NCI-H146 treated with DMSO at 0.1 percent for 48 hours (cell line): ENCODE data around the gene DNAJB11.
"Not testable (repeated sequence)": the region's sequence is repeated elsewhere in the genome, so short reads cannot be mapped to it uniquely, and the experiment has no call there.

Source experiments
- DNase-seq: peaks from one replicate; lab custom pipeline; 2025; ENCODE audit not compliant: unreplicated experiment; lab: John Stamatoyannopoulos, UW

The DNAJB11 gene

DNA sequence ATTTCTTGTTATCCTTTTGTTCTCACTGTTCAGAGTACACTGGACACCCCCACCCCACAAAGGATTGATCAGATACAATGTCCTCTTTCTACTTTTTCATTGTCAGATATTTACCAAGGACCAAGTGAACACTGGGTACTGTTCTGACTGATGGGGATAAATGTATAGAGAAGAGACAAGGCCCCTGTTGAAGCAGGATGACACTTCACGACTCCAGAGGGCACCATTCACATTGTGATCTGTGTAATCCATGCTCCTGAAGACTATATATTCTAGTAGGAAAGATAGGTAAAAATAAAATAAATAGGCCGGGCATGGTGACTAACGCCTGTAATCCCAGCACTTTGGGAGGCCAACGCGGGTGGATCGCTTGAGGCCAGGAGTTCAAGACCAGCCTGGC lies 19.1 kb upstream of the DNAJB11 start:
- DNase-seq: no peak

DNA sequence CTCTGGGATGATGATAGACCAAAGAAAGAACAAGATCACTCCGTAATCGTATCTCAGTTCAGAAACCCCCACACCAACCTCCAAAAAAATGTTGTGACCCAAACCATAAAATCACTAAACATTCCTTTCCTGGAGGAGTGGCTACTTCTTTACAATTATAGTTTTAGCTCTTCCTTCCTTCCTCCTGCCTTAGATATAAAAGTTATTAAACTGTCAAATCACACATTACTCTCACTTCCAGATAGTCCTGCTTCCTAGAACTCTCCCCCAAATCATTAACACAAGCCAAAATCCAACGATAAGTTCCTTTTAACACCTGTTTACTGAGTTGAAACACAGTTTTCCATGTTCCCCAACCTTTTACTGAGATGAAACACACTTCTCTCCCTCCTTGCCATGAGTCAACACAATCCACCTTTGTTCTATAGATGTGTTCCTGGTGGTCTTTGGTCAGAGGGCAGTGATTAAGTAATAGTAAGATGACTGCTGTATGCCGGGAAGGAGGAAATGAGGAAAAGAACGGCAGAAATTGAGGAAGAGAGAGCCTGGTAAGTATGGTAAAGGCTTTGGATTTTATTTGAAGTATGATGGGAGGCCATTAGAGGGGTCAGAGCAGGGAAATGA lies 18.0 kb upstream of the DNAJB11 start:
- no peak for DNase-seq

- no peak for DNase-seq
Measured at GRCh38 chr3:186564586-186564985, 5.9 kb upstream of the DNAJB11 start.

GRCh38 chr3:186566772-186567071 lies 3.8 kb upstream of the DNAJB11 start:
- DNase-seq: no peak

- peak; percentile 90 for DNase-seq
Measured at GRCh38 chr3:186567072-186567921, 3.2 kb upstream of the DNAJB11 start, which contains the start of gene TBCCD1. TSS of gene TBCCD1 (minus strand) at chr3:186567339. CDS start at chr3:186564329, 3,010 bp downstream.

DNA sequence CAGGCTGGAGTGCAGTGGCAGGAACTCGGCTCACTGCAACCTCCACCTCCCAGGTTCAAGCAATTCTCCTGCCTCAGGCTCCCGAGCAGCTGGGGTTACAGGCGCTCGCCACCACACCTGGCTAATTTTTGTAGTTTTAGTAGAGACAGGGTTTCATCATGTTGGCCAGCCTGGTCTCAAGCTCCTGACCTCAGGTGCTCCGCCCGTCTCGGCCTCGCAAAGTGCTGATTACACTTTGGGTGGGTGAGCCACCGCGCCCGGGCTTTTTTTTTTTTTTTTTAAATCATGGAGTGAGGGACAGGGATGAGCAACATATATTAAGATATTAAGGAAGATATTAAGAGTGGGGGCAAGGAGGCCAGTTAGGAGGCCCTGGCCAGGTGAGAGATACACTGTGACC lies 1.2 kb upstream of the DNAJB11 start:
- DNase-seq: not testable (repeated sequence)

DNA sequence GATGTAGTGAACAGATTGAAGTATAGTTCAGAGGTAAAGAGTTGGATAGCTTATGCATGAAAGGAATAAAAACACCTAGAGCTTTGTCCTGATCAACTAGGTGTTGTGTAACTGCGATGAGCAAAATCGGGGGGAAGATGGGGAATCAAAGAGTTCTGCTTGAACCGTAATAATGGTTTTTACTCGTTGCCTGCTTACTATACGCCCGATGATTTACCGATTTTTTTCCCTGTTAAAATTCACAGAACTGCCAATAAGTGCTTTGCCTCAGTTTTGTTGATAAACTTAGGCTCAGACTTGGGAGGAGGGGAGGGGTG lies 783 bp upstream of the DNAJB11 start:
- no peak for DNase-seq

- DNase-seq: no peak
Measured at GRCh38 chr3:186570941-186571643, 572 bp downstream of the DNAJB11 start.

DNA sequence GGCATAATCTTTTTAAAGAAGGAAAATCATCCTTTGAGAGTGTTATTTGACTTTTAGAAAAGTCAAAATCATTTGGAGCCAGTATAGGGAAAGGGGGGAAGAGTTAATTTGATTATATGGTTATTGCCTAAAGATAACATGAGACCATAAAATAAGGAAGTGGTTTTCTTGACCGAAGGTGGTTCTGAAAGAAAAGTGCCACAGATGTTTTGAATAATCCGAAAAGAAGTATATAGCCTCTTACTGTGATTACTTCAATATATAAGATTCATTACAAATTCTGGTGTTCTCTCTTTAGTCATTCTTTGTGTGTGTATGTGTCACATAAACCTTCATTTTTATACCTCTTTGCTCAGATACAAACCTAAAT lies 1.1 kb downstream of the DNAJB11 start:
- DNase-seq: no peak

GRCh38 chr3:186577521-186577920 lies 7.0 kb downstream of the DNAJB11 start:
- no peak for DNase-seq

DNA sequence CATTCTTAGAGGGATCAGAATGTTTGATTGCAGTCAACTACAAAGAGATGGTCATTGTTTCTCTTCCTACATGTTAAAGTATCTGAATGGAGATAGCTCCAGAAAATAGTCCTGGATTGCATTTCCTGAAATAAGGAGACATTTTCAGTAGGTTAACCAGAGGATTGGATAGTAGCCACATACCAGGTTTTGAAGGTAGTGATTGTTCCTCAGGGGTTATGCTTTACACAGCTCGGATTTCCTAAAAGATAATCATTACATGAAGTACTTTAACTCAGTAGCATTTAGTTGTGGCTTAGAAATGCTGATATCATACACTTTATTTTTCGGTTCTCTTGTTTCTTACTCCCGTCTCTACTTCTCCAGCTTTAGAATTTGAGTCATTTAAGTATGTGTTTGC lies 10.3 kb downstream of the DNAJB11 start:
- no peak for DNase-seq

DNA sequence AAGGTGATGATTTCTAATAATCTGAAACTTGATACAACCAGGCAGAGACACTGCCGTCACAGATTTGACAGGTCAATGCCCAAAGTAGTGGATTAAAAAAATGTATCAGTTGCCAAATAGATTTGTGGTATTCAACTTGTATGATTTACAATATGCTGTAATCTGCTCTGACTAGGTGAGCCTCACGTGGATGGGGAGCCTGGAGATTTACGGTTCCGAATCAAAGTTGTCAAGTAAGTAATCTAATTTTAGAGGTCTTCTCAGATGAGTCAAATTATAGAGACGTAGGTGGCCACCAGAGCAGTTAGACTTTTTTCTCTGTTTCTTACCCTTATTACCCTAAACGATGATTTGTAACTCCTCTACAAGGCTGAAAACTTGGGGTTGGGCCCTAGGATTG lies 12.0 kb downstream of the DNAJB11 start:
- DNase-seq: no peak

GRCh38 chr3:186583831-186584230 lies 13.3 kb downstream of the DNAJB11 start:
- no peak for DNase-seq

- not testable (repeated sequence) for DNase-seq
Measured at GRCh38 chr3:186586245-186586644, 15.7 kb downstream of the DNAJB11 start.

GRCh38 chr3:186587183-186587582 lies 16.7 kb downstream of the DNAJB11 start:
- no peak for DNase-seq

DNA sequence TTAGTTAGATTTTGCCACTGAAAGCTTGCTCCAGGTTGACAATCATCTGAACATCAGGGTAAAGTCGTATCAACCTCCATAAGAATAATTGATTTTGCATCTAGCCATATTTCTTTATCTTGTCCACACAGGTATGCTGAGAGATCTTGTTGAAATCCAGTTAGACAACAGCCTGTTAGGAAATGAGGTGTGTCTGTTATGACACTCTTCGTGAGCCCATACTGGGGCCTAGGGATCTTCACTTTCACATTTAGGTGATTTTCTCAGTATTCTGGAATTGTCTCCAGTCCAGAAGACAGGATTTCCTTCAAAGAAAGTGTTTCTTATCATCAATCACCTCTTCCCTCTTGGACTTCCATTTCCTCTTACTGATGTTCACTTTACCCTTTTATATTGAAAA lies 18.1 kb downstream of the DNAJB11 start:
- no peak for DNase-seq

DNA sequence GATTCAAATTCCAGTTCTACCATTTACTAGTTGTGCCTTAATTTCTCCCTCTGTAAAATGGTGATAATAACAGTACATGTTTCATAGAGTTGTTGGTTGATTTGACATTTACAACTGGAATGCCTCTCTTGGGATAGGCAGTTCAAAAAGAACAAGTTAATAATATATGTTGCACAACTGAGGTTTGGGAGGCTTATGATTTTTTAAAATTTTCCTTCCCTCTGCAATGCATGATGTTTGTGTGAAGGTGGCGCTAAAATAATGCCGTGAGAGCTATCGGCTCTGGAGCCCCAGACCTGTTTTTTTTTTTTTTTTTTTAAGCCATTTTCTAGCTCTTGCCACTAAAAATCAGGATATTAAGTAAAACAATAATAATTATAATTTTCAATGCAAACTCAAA lies 18.6 kb downstream of the DNAJB11 start:
- no peak for DNase-seq

DNA sequence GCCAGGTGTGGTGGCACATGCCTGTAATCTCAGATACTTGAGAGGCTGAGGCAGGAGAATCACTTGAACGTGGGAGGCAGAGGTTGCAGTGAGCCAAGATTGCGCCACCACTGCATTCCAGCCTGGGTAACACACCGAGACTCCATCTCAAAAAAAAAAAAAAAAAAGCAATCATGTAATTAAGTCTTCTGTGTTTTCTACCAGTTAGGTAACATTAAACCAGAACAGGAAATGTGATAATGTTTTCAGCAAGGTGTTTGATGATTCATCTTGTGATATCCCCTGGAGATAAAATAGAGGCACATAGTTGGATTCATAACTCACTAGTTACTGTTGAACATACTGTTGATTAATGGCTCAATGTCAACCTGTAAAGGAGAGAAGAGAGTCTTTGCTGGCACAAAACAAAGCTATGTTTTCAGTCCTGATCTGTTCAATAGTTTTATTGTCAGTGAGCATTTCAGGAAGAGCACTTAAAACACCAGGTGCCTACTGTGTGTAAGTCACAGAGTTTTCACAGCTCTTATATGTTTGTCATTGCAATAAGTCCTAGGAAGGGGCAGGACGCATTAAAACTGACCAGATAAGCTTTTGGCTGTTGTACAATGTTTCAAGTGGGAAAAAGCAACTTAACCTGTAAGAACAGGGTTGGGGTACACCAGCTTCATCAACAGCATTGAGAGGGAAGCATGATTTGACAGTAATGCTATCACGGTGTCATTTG lies 19.5 kb downstream of the DNAJB11 start:
- DNase-seq: peak; percentile 62

DNA sequence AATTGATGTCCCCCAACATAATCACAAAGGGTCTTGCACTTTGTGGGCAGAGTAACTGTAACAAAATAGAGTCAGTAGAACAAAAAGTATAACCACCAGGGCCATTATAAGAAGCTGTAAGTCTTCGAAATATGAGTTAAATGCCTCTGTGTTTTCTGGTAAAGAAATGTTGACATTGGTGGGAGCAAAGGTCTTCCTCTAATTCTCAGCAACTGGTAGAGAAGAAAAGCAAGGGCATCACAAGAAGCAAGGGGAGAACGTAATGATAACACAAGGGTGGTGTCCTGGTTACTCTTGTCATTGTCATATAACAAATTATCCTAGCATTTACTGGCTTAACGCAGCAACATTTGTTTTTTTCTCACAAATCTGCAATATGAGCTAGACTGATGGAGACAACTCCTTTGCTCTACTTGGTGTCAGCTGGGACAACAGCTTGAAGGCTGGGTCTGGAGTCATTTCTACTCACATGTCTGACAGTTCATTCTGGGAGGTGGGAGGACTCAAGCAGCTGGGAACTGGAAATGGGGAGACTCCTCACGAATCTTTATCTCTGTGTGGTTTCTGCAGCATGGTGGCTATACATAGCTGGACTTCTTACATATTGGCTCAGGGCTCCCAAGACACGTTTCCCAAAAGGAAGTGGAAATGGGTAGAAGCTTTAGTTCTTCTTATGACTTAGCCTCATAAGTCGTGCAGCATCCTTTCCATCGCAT lies 20.2 kb downstream of the DNAJB11 start:
- no peak for DNase-seq

DNA sequence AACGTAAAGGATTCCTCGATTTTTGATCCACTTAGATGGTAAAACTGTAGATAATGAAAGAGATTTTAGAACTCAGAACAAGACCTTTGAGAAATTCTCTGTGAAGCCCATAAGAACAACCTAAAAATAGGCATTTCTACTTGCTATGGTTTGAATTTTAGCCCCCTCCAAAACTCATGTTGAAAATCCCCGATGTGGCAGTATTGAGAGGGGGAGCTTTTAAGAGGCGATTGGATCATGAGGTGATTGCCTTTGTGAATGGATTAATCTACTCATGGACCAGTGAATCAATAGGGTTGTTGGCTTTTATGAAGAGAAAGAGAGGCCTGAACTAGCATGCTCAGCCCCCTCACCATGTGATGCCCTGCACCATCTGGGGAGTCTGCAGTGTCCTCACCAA lies 22.2 kb downstream of the DNAJB11 start:
- DNase-seq: no peak

DNA sequence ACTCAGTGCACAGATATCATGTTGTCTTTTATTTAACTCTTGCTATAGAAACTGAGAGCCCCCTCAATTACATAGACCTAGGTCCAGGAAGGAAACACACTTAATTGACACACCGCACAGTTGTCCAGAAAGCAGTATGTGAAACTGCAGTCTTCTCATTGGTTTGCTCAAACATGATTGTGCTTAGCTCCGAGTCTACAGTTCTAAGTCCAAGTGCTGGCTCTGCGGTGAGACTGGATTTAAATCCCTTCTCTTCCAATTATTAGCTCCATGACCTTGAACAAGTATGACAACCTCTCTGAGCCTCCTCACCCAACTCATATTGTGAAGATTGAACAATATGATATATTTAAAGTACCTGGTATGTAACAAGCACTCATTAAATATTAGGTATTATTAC lies 23.3 kb downstream of the DNAJB11 start:
- DNase-seq: no peak
